Heart right ventricle (tissue), 16 donors: ENCODE data around the gene FTO. TPM values are rescaled to one million over a fixed set of nuclear protein-coding genes. Genes with fewer than 3 reads are reported as not detected.

ENCODE experiments used
- ATAC-seq, 8 donors: fragments of 200-7000 bp; cut with Tn5 transposase; one replicate each; pipeline ENCODE4 v1.9.1; 2020; ENCODE audit warnings: mild to moderate bottlenecking in 8 of 8, moderate library complexity in 8 of 8, moderate number of reproducible peaks in 1 of 8
- DNase-seq, 2 donors: peaks; one replicate each; pipeline ENCODE4 v3.0.0-alpha.2; 2020
- H3K27ac ChIP-seq, 10 donors: fragments of 200-600 bp; sonication (generic) in 2 of 10; one replicate each; pipeline versions ENCODE4 v1.5.0 to v1.8.0; 2020 to 2022; ENCODE audit warnings: mild to moderate bottlenecking in 3 of 10
- H3K27me3 ChIP-seq, 7 donors: fragments of 200-600 bp; one replicate each; pipeline ENCODE4 v1.8.0; 2021 to 2022; ENCODE audit warnings: mild to moderate bottlenecking in 2 of 7
- H3K36me3 ChIP-seq, 9 donors: fragments of 200-600 bp; sonication (generic) in 1 of 9; one replicate each; pipeline versions ENCODE4 v1.5.0 to v1.8.0; 2020 to 2022; ENCODE audit warnings: mild to moderate bottlenecking in 2 of 9
- H3K4me1 ChIP-seq, 9 donors: fragments of 200-600 bp; sonication (generic) in 1 of 9; one replicate each; pipeline versions ENCODE4 v1.5.0 to v1.8.0; 2020 to 2022; ENCODE audit warnings: mild to moderate bottlenecking in 4 of 9
- H3K4me3 ChIP-seq, 10 donors: fragments of 200-600 bp; sonication (generic) in 2 of 10; one replicate each; pipeline versions ENCODE4 v1.5.0 to v1.8.0; 2020 to 2022; ENCODE audit warnings: mild to moderate bottlenecking in 7 of 10, moderate library complexity in 2 of 10
- H3K9me3 ChIP-seq, 11 donors: fragments of 200-600 bp in 10 of 11; sonication (generic) in 2 of 11; one replicate each; pipeline versions ENCODE4 v1.5.0 to v1.8.0; 2013 to 2022; ENCODE audit warnings: mild to moderate bottlenecking in 2 of 11, control low read depth in 1 of 11, moderate library complexity in 1 of 11
- whole genome bisulfite sequencing, 2 donors: extraction: QIAGEN DNeasy Blood & Tissue Kit; methylation state at CpG; one replicate each; pipeline ENCODE4 v1.1.7; 2013; ENCODE audit warnings: inconsistent platforms in 1 of 2; 5-methylcytosine and 5-hydroxymethylcytosine counted together
- intact Hi-C, 10 donors: fragments of 100-400 bp; cut with DNase I; formaldehyde crosslinking; loops; one replicate each; pipeline versions ENCODE4 v1.11.1 to v1.14.2; 2022
- polyA plus RNA-seq, 2 donors: library from polyadenylated mRNA; stranded (reverse); fragments of 200-250 nt; gene quantifications; one replicate each; pipeline ENCODE4 v1.2.3, GENCODE V29; 2013
- total RNA-seq, 10 donors: library from RNA; stranded (reverse); fragmentation: NEBNext Ultra II Directional in 3 of 10; extraction: Animal tissue kit (Norgen Biotek cat#: 25700) in 3 of 10; gene quantifications; one replicate each; pipeline versions ENCODE4 v1.2.1 to v1.2.4, GENCODE V29; 2021 to 2023
- TF ChIP-seq, protein P1 (sequence below), 9 donors: fragments of 200-600 bp; sonication (generic) in 2 of 9; IDR thresholded peaks; one replicate each; pipeline versions ENCODE4 v1.5.0 to v1.8.0; 2021 to 2022; ENCODE audit warnings: antibody characterized with exemption in 9 of 9, mild to moderate bottlenecking in 5 of 9, moderate library complexity in 1 of 9
- donor health status: Arrhythmogenic right ventricular cardiomyopathy.
- donor health status: ischemic (EF 13 %, LVEDD 7.1; RV severe dilation, severe dysfunction).
- donor health status: healthy with polysubstance abuse.
- donor health status: DM: no; HTN: yes; CAD: no.
- donor health status: DM: no; HTN: no; CAD: no.
- donor health status: ischemic (EF 25% LVEDD 6.9; RV normal size, moderate dysfunction).
- donor health status: ischemic (EF 25% LVEDD 5.7; RV mildly dilated, moderate dysfunction).
- donor health status: healthy.
- donor health status: DM: yes; HTN: yes; CAD: no.
- donor health status: Ischemic cardiomyopathy.
- donor health status: ischemic (EF 35%, LVEDD 5.7; RV mildly dilated, moderate dysfunction).
- donor health status: nonischemic (EF 11% LVEDD 7.7; RV severe dilation, severe dysfunction).
- donor health status: DM: yes; HTN: yes; CAD: no.
- donor health status: PGD.
- donor health status: ischemic (EF 29% LVEDD 5.4; RV normal size, mild dysfunction).
- donor health status: nonischemic (EF 23%, LVEDD 6.1; RV moderate dilation, normal function).

The FTO gene
- total and polyA plus RNA-seq, 12 donors = 8.5 to 103 (median 90.0) TPM

DNA sequence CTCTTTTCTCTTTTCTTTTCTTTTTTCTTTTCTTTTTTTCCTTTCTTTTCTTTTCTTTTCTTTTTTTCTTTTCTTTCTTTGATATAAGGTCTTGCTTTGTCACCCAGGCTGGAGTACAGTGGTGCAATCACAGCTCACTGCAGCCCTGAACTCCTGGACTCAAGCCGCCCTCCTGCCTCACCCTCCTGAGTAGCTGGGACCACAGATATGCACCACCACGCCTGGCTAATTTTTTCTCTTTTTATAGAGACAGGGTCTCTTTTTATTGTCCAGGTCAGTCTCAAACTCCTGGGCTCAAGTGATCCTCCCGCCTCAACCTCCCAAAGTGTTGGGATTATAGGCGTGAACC lies 436.8 kb downstream of the FTO start:
- TF ChIP-seq, protein P1, sequence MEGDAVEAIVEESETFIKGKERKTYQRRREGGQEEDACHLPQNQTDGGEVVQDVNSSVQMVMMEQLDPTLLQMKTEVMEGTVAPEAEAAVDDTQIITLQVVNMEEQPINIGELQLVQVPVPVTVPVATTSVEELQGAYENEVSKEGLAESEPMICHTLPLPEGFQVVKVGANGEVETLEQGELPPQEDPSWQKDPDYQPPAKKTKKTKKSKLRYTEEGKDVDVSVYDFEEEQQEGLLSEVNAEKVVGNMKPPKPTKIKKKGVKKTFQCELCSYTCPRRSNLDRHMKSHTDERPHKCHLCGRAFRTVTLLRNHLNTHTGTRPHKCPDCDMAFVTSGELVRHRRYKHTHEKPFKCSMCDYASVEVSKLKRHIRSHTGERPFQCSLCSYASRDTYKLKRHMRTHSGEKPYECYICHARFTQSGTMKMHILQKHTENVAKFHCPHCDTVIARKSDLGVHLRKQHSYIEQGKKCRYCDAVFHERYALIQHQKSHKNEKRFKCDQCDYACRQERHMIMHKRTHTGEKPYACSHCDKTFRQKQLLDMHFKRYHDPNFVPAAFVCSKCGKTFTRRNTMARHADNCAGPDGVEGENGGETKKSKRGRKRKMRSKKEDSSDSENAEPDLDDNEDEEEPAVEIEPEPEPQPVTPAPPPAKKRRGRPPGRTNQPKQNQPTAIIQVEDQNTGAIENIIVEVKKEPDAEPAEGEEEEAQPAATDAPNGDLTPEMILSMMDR (IDR thresholded peaks at IDR 0.05) = no peak
- DNase-seq = no peak
- Histone ChIP-seq H3K27me3 (no peaks in the 10 kb centered on the region), H3K4me1 (peaks cover 0 to under 1% (median 0%) of the 10 kb centered on the region in 9 donors), H3K4me3 (no peak overlapping the region), H3K9me3 (peaks cover 0 to 13% (median 0%) of the 10 kb centered on the region in 11 donors), H3K27ac (no peak overlapping the region), H3K36me3 (no peaks in the 10 kb centered on the region)
- intact Hi-C loops = loop anchor here in 1 of 10 donors (5.0 kb wide), 1 partner anchor 987 kb away; no protein-coding TSS in a partner anchor
- 89 to 97% methylated on average over 4 of the region's 4 CpGs for WGBS, 2 donors
- no peak for ATAC-seq

DNA sequence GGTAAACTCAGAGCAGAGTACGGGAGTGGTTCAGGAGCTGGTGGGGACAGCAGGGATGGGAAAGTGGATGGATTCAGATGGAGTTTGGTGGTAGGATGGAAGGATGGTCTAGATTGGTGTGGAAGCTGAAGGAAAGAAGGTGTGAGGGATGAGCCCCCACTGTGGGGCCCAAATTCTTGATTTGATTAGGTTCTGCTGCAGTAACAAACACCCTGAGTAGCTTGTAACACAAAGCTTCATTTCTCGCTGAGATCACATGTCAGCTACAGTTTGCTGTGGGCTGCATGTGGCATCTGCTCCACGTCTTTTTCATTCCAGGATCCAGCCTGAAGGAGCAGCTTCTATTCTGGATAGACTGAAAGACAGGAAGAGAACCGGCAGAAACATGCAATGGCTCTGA lies 438.8 kb downstream of the FTO start:
- no peak overlapping the region for H3K4me3 ChIP-seq
- H3K9me3 ChIP-seq = peaks cover 0 to 10% (median 0%) of the 10 kb centered on the region in 11 donors
- H3K27ac ChIP-seq = no peak overlapping the region
- no peaks in the 10 kb centered on the region for H3K27me3 ChIP-seq
- 76 to 84% methylated on average over 4 of the region's 4 CpGs for WGBS, 2 donors
- ATAC-seq (no peak), DNase-seq (no peak)
- H3K4me1 ChIP-seq = no peaks in the 10 kb centered on the region
- H3K36me3 ChIP-seq = no peaks in the 10 kb centered on the region
- TF ChIP-seq, protein P1 (IDR thresholded peaks at IDR 0.05) = no peak
- intact Hi-C loops = loop anchor here in 1 of 10 donors (5.0 kb wide), 1 partner anchor 985 kb away; no protein-coding TSS in a partner anchor

DNA sequence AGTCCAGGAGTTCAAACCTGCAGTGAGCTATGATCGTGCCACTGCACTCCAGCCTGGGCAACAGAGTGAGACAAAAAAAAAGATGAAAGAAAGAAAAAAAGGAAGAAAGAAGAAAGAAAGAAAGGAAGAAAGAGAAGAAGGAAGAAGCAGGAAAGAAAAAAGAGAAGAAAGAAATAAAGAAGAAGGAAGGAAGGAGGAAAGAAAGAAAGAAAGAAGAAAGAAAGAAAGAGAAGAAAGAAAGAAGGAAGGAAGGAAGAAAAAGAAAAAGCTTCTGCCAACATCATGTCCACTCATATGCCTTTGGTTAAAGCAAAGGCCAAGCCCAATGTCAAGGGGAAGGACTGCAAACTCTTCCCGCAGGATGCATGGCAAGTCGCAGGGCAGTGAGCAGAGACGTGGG lies 439.5 kb downstream of the FTO start:
- H3K27me3 ChIP-seq = no peaks in the 10 kb centered on the region
- no peak for ATAC-seq
- no peaks in the 10 kb centered on the region for H3K4me1 ChIP-seq
- TF ChIP-seq, protein P1 (IDR thresholded peaks at IDR 0.05) = no peak
- no peak overlapping the region for H3K27ac ChIP-seq
- peaks cover 0 to 5% (median 0%) of the 10 kb centered on the region in 11 donors for H3K9me3 ChIP-seq
- H3K4me3 ChIP-seq = no peak overlapping the region
- DNase-seq = no peak
- no peaks in the 10 kb centered on the region for H3K36me3 ChIP-seq
- WGBS, 2 donors = 87% methylated on average over 4 of the region's 4 CpGs
- intact Hi-C loops = loop anchor here in 1 of 10 donors (5.0 kb wide), 1 partner anchor 984 kb away; no protein-coding TSS in a partner anchor

DNA sequence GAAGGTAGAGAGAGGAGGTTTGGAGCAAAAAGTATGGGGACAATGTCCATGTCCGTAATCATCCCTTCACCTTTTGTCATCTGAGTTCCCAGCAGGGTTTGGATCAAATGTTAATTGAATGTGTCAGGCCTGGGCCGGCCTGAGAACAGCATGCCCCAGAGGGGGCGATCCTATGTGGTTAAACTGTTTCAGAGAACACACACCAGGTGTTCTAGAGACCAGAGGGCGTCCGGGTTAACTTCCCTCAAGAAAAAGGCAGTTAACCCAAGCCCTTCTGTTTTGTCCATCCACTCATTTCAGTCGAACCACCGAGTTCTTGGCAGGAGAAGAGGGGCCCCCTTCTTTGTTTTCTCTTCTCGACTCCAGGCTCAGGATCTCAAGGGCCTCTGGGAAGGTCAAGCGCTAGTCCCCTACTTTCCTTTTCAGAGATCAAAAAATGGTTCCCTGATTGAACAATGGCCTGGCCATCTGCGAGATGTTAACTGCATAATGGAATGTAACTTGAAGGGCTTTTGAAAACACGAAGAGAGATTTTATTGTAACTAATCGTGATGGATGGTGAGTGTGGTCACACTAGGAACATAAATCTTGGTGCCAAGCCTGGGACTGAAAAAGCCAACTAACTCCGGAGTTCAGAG lies 440.1 kb downstream of the FTO start:
- H3K27me3 ChIP-seq = no peaks in the 10 kb centered on the region
- no peak overlapping the region for H3K27ac ChIP-seq
- ATAC-seq (no peak), DNase-seq (no peak)
- TF ChIP-seq, protein P1 (IDR thresholded peaks at IDR 0.05) = no peak
- H3K9me3 ChIP-seq = peaks cover 0 to 4% (median 0%) of the 10 kb centered on the region in 11 donors
- H3K36me3 ChIP-seq = no peaks in the 10 kb centered on the region
- 62 to 73% methylated on average over 13 of the region's 13 CpGs for WGBS, 2 donors
- intact Hi-C loops = loop anchor here in 1 of 10 donors (5.0 kb wide), 1 partner anchor 983 kb away; no protein-coding TSS in a partner anchor
- H3K4me3 ChIP-seq = no peak overlapping the region
- H3K4me1 ChIP-seq = no peaks in the 10 kb centered on the region
